HepG2 (cell line): ENCODE results near the gene TMPRSS15. TPM values are rescaled to one million over a fixed set of nuclear protein-coding genes. Genes with fewer than 3 reads are reported as not detected.

Experiments used
- AFF4 ChIP-seq: sonication (generic); formaldehyde crosslinking; IDR thresholded peaks from 2 replicates; pipeline ENCODE4 v1.4.0; 2020; ENCODE audit warnings: missing genetic modification reagents
- AGO2 ChIP-seq: fragments of 200-400 bp; formaldehyde crosslinking; optimal IDR thresholded peaks from 2 replicates; pipeline ENCODE3; 2017; ENCODE audit warnings: mild to moderate bottlenecking, low read depth, low read length, moderate library complexity
- CBFB ChIP-seq: sonication (generic); formaldehyde crosslinking; IDR thresholded peaks from 2 replicates; pipeline ENCODE4 v1.4.0; 2020; ENCODE audit warnings: missing genetic modification reagents
- ETS1 ChIP-seq: sonication (generic); formaldehyde crosslinking; IDR thresholded peaks from 2 replicates; pipeline ENCODE4 v1.4.0; 2020; ENCODE audit warnings: missing genetic modification reagents
- MYC ChIP-seq: sonication (generic); formaldehyde crosslinking; IDR thresholded peaks from 2 replicates; pipeline ENCODE4 v1.9.0; 2021; ENCODE audit warnings: missing genetic modification reagents, borderline replicate concordance
- TARDBP ChIP-seq: sonication (generic); formaldehyde crosslinking; IDR thresholded peaks from 2 replicates; pipeline ENCODE4 v1.8.0; 2022; ENCODE audit warnings: mild to moderate bottlenecking, missing genetic modification reagents
- ZBTB20 ChIP-seq: sonication (generic); formaldehyde crosslinking; IDR thresholded peaks from 2 replicates; pipeline ENCODE4 v1.8.1; 2023; ENCODE audit warnings: missing genetic modification reagents, low read depth, mild to moderate bottlenecking, borderline replicate concordance
- ZBTB3 ChIP-seq: sonication (generic); formaldehyde crosslinking; IDR thresholded peaks from 2 replicates; pipeline ENCODE4 v1.4.0; 2020; ENCODE audit warnings: low read depth, mild to moderate bottlenecking, moderate library complexity, missing genetic modification reagents, borderline replicate concordance
- ZNF12 ChIP-seq: sonication (generic); formaldehyde crosslinking; IDR thresholded peaks from 2 replicates; pipeline ENCODE4 v1.5.0; 2020; ENCODE audit warnings: missing genetic modification reagents
- ZNF142 ChIP-seq: sonication (generic); formaldehyde crosslinking; IDR thresholded peaks from 2 replicates; pipeline ENCODE4 v1.4.0; 2020; ENCODE audit warnings: missing genetic modification reagents
- polyA plus RNA-seq, 8 experiments: library from polyadenylated mRNA; depleted of rRNA in 3 of 8; stranded (reverse) in 7 of 8; unstranded in 1 of 8; fragments of >200 nt; fragmentation: Illumina TruSeq in 4 of 8; extraction: Trizol in 4 of 8; gene quantifications; 2 replicates each; pipeline versions ENCODE4 v1.2.1 to v1.2.3, GENCODE V29; 2011 to 2016; ENCODE audit warnings: low read depth in 4 of 8, missing spikeins in 1 of 8, mixed read lengths in 1 of 8; ENCODE audit not compliant: insufficient read depth in 1 of 8
- total RNA-seq, 5 experiments: library from RNA; depleted of rRNA; stranded (reverse); fragments of >200 nt; fragmentation: Illumina TruSeq; extraction: Trizol; gene quantifications; 2 replicates each; pipeline ENCODE4 v1.2.3, GENCODE V29; 2016; ENCODE audit warnings: low read depth in 1 of 5
- TF ChIP-seq, protein P1 (sequence below): sonication (generic); formaldehyde crosslinking; IDR thresholded peaks from 2 replicates; pipeline ENCODE4 v1.5.1; 2020; ENCODE audit warnings: mild to moderate bottlenecking, missing genetic modification reagents, borderline replicate concordance

The TMPRSS15 gene
- total and polyA plus RNA-seq, 2 of the 13 experiments (the other 11 are each of a cell fraction or from before 2014, with no cell fraction given) = not detected

GRCh38 chr21:18449605-18450550, 46.3 kb upstream of the TMPRSS15 start (continued):
- TF ChIP-seq ZNF142 (CRISPR knock-in tag) (no peak), MYC (no peak), TARDBP (no peak), ETS1 (no peak), CBFB (CRISPR knock-in tag) (no peak), ZBTB20 (CRISPR knock-in tag) (no peak), ZBTB3 (CRISPR knock-in tag) (no peak), AFF4 (CRISPR knock-in tag) (no peak), ZNF12 (CRISPR knock-in tag) (no peak), AGO2 (no peak)
- TF ChIP-seq, protein P1, sequence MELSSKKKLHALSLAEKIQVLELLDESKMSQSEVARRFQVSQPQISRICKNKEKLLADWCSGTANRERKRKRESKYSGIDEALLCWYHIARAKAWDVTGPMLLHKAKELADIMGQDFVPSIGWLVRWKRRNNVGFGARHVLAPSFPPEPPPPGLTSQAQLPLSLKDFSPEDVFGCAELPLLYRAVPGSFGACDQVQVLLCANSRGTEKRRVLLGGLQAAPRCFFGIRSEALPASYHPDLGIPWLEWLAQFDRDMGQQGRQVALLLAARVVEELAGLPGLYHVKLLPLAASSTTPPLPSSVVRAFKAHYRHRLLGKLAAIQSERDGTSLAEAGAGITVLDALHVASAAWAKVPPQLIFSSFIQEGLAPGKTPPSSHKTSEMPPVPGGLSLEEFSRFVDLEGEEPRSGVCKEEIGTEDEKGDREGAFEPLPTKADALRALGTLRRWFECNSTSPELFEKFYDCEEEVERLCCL (CRISPR knock-in tag) = no peak
